ENCODE results near the gene DHCR24. TPM values are rescaled to one million over a fixed set of nuclear protein-coding genes. Genes with fewer than 3 reads are reported as not detected.
"Not testable (repeated sequence)": the region's sequence is repeated elsewhere in the genome, so short reads cannot be mapped to it uniquely, and the experiment has no call there.

DHCR24 gene
- total RNA-seq, 1 donor from 2014 or later, result 417 TPM

DNA sequence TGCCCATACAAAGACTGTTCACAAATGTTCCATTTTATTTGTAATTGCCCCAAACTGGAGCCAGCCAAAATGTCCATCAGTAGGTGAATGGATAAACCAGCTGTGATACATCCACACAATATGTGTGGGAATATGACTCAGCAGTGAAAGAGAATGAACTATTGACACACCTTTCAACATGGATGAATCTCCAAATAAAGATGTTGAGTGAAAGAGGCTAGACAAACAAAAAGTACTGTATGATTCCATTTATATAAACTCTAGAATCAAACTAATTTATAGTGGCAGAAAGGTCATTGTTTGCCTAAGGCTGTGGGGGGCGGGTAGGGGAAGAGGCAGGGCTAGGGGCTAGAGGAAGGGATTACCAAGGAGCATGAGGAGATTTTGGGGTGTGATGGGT is 4.5 kb downstream of the DHCR24 start:
- H3K27ac Mint-ChIP-seq (ENCODE audit: unreplicated experiment), result no peak overlapping the region
- no peak for DNase-seq (ENCODE audit: low read depth, low spot score)
- no peaks in the 10 kb centered on the region for H3K27me3 Mint-ChIP-seq (ENCODE audit: low read depth)
- H3K9me3 Mint-ChIP-seq, result peaks cover 3% of the 10 kb centered on the region
- H3K4me1 Mint-ChIP-seq, result peaks cover 59% of the 10 kb centered on the region
- H3K4me3 Mint-ChIP-seq, result peak overlapping the region; percentile 97
- TF ChIP-seq, protein P1, sequence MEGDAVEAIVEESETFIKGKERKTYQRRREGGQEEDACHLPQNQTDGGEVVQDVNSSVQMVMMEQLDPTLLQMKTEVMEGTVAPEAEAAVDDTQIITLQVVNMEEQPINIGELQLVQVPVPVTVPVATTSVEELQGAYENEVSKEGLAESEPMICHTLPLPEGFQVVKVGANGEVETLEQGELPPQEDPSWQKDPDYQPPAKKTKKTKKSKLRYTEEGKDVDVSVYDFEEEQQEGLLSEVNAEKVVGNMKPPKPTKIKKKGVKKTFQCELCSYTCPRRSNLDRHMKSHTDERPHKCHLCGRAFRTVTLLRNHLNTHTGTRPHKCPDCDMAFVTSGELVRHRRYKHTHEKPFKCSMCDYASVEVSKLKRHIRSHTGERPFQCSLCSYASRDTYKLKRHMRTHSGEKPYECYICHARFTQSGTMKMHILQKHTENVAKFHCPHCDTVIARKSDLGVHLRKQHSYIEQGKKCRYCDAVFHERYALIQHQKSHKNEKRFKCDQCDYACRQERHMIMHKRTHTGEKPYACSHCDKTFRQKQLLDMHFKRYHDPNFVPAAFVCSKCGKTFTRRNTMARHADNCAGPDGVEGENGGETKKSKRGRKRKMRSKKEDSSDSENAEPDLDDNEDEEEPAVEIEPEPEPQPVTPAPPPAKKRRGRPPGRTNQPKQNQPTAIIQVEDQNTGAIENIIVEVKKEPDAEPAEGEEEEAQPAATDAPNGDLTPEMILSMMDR (conservative IDR thresholded peaks at IDR 0.05), result no peak
- peaks cover 34% of the 10 kb centered on the region for H3K36me3 Mint-ChIP-seq (ENCODE audit: low read depth)

DNA sequence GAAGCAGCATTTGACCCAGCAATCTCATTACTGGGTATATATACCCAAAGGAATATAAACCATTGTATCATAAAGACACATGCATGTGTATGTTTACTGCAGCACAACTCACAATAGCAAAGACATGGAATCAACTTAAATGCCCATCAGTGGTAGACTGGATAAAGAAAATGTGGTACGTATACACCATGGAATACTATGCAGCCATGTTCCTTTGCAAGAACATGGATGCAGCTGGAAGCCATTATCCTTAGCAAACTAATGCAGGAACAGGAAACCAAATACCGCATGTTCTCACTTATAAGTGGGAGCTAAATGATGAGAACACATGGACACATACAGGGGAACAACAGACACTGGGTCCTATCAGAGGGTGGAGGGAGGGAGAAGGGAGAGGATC is 5.4 kb downstream of the DHCR24 start:
- not testable (repeated sequence) for H3K27ac Mint-ChIP-seq (ENCODE audit: unreplicated experiment); H3K27me3 Mint-ChIP-seq (ENCODE audit: low read depth); H3K9me3 Mint-ChIP-seq; DNase-seq (ENCODE audit: low read depth, low spot score)
- Mint-ChIP-seq H3K4me1 (peaks cover 57% of the 10 kb centered on the region), H3K36me3 (ENCODE audit: low read depth) (peaks cover 38% of the 10 kb centered on the region), H3K4me3 (peak overlapping the region; percentile 52)

DNA sequence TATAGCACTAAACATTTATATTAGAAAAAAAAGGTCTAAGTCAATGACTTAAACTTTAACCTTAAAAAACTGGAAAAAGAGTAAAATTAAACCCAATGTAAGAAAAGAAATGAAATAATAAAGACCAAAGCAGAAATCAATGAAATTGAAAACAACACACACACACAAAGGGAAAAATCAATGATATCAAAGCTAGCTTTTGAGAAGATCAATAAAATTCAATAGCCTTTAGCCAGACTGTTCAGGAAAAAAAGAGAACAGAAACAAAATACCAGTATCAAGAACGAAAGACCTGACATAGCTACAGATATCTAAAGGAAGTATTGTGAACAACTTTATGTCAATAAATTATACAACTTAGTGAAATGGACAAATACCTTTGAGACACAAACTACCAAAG is 7.1 kb downstream of the DHCR24 start:
- Mint-ChIP-seq H3K9me3 (peaks cover 3% of the 10 kb centered on the region), H3K27ac (ENCODE audit: unreplicated experiment) (no peak overlapping the region), H3K4me3 (no peak overlapping the region), H3K4me1 (peaks cover 42% of the 10 kb centered on the region), H3K36me3 (ENCODE audit: low read depth) (peaks cover 46% of the 10 kb centered on the region), H3K27me3 (ENCODE audit: low read depth) (no peaks in the 10 kb centered on the region)
- no peak for DNase-seq (ENCODE audit: low read depth, low spot score)
- TF ChIP-seq, protein P1 (conservative IDR thresholded peaks at IDR 0.05), result no peak

DNA sequence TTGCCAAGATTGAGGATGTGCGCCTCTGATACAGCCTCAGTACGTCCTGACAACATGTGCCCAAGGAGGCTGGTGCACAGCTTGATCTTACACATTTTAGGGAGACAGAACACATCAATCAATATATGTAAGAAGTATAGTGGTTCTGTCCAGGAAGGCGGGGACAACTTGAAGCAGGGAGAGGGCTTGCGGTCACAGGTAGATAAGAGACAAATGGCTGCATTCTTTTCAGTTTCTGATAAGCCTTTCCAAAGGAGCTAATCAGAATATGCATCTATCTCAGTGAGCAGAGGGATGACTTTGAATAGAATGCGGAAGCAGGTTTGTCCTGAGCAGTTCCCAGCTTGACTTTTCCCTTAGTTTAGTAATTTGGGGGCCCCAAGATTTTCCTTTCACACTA is 10.2 kb downstream of the DHCR24 start:
- H3K36me3 Mint-ChIP-seq (ENCODE audit: low read depth), result peaks cover 32% of the 10 kb centered on the region
- peaks cover 3% of the 10 kb centered on the region for H3K9me3 Mint-ChIP-seq
- peaks cover 13% of the 10 kb centered on the region for H3K4me1 Mint-ChIP-seq
- no peak overlapping the region for H3K27ac Mint-ChIP-seq (ENCODE audit: unreplicated experiment)
- no peak for DNase-seq (ENCODE audit: low read depth, low spot score)
- H3K4me3 Mint-ChIP-seq, result no peak overlapping the region
- H3K27me3 Mint-ChIP-seq (ENCODE audit: low read depth), result no peaks in the 10 kb centered on the region
- TF ChIP-seq, protein P1 (conservative IDR thresholded peaks at IDR 0.05), result no peak

DNA sequence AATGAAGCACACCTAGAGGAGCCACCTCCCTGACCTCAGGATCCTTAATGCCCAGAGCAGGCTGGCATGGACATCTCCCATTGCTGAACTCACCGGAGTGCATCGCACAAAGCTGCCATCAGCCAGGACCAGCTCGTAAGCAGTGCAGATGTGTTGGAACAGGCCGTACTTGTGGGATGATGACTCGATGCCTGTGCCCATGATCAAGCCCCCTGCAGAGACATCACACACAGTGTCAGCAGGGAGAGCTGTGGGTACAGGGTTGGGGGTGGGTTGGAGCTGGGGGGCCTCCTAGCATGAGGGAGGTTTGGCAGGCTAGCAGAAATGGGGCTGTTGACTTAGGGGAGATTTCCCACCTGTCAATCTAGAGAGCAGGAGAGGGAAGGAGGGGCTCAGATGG is 12.0 kb downstream of the DHCR24 start:
- Mint-ChIP-seq H3K27me3 (ENCODE audit: low read depth) (no peaks in the 10 kb centered on the region), H3K4me1 (peaks cover 6% of the 10 kb centered on the region), H3K9me3 (no peaks in the 10 kb centered on the region), H3K36me3 (ENCODE audit: low read depth) (peaks cover 26% of the 10 kb centered on the region), H3K4me3 (no peak overlapping the region), H3K27ac (ENCODE audit: unreplicated experiment) (no peak overlapping the region)
- TF ChIP-seq, protein P1 (conservative IDR thresholded peaks at IDR 0.05), result no peak
- no peak for DNase-seq (ENCODE audit: low read depth, low spot score)

DNA sequence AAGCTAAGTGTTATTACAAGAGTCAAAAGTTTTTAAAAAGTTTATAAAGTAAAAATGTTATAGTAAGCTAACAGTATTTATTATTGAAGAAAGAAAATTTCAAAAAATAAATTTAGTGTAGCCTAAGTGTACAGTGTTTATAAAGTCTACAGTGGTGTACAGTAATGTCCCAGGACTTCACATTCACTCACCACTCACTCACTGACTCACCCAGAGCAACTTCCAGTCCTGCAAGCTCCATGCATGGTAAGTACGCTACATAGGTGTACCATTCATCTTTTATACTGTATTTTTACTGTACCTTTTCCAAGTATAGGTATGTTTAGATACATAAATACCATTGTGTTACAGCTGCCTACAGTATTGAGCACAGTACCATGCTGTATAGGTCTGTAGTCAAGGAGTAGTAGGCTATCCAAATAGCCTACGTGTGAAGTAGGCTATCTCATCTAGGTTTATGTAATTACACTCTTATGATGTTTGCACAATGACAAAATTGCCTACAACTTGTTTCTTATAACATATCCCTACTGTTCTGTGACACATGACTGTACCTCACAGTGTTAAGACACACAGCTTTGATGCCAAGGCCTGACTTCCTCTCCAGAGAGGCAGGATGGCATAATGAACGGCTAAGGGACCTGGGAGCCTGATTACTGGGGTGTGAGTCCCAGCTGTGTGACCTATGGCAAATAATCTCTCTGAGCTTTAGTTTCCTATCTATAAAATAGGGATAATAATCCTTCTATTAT is 12.7 kb downstream of the DHCR24 start:
- TF ChIP-seq, protein P1 (conservative IDR thresholded peaks at IDR 0.05), result no peak
- Mint-ChIP-seq H3K9me3 (no peaks in the 10 kb centered on the region), H3K4me1 (peaks cover 4% of the 10 kb centered on the region), H3K4me3 (no peak overlapping the region), H3K36me3 (ENCODE audit: low read depth) (peaks cover 28% of the 10 kb centered on the region), H3K27me3 (ENCODE audit: low read depth) (no peaks in the 10 kb centered on the region), H3K27ac (ENCODE audit: unreplicated experiment) (no peak overlapping the region)
- DNase-seq (ENCODE audit: low read depth, low spot score), result no peak

All from neural crest cell (in vitro differentiated cells).